TTC549 (cell line): Measurements from ENCODE around the gene PIK3AP1.
"Not testable (repeated sequence)": the region's sequence is repeated elsewhere in the genome, so short reads cannot be mapped to it uniquely, and the experiment has no call there.

Experiments
- FAIRE-seq: peaks from 2 replicates; lab custom pipeline; 2012; peaks lifted over from hg19 to GRCh38; lab: Jason Lieb, UNC

Gene PIK3AP1, protein sequence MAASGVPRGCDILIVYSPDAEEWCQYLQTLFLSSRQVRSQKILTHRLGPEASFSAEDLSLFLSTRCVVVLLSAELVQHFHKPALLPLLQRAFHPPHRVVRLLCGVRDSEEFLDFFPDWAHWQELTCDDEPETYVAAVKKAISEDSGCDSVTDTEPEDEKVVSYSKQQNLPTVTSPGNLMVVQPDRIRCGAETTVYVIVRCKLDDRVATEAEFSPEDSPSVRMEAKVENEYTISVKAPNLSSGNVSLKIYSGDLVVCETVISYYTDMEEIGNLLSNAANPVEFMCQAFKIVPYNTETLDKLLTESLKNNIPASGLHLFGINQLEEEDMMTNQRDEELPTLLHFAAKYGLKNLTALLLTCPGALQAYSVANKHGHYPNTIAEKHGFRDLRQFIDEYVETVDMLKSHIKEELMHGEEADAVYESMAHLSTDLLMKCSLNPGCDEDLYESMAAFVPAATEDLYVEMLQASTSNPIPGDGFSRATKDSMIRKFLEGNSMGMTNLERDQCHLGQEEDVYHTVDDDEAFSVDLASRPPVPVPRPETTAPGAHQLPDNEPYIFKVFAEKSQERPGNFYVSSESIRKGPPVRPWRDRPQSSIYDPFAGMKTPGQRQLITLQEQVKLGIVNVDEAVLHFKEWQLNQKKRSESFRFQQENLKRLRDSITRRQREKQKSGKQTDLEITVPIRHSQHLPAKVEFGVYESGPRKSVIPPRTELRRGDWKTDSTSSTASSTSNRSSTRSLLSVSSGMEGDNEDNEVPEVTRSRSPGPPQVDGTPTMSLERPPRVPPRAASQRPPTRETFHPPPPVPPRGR

DNA sequence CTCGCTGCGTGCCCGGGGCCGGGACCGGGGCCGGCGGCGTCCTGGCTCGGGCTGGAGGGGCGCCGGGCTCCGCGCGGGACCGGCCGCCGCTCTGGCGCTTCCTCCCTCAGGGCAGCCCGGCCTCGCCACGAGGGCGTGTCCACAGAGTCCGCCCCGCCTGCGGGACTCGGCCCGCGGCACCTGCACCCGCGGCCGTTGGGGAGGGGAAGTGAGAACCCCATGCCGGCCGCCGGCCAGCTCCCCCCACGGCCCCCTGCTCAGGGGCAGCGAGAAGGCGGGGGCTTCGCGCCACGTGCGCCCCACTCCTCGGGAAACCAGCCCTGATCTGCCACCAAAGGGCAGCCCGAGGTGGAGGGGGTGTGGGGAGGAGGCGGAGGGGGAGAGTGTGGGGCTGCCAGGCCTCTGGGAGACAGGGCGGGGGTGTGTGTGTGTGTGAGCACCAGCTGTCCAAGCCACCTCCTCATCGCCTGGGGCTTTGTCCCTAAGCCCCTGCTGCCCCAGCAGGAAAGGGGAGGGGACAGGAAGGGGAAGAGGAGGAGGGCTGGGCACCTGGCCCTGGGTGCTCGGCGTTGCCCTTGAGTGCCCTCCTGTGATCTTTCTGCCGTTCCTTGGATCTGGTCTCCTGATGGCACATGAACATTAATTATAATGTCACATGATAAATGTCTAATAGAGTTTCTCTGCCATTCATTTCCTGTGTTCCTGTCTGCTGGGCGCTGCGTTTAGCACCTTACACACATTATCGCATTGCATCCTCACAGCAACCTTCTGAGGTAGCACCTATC is at the start of gene PIK3AP1:
Gene PIK3AP1, minus strand, starts transcription at position 93 of the 785 bp plus-strand sequence. CDS start 120 bp downstream, outside the sequence.
- no peak for FAIRE-seq

DNA sequence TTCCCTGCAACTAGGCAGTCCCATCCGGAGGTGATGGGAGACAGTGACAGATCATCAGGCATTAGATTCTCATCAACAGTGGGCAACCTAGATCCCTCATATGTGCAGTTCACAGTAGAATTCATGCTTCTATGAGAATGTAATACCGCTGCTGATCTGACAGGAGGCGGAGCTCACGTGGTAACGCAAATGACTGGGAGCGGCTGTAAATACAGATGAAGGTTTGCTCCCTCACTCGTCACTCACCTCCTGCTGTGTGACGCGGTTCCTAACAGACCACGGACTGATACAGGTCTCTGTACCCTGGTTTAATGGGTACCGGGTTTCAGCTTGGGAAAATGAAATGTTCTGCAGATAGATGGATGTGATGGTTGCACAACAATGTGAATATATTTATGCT is 47.8 kb upstream of the PIK3AP1 start:
- FAIRE-seq: no peak

DNA sequence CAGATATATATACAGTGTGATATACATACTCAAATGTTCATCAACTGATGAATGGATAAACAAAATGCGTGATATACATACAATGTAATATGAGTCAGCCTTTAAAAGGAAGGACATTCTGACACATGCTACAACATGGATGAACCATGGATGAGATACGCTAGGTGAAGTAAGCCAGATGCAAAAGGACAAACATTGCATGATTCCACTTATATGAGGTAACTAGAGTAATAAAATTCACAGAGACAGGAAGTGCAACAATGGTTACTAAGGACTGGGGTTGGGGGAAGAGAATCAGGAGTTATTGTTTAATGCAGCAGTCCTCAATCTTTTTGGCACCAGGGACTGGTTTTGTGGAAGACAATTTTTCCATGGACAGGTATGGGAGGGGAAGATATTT is 47.3 kb upstream of the PIK3AP1 start:
- FAIRE-seq: no peak

DNA sequence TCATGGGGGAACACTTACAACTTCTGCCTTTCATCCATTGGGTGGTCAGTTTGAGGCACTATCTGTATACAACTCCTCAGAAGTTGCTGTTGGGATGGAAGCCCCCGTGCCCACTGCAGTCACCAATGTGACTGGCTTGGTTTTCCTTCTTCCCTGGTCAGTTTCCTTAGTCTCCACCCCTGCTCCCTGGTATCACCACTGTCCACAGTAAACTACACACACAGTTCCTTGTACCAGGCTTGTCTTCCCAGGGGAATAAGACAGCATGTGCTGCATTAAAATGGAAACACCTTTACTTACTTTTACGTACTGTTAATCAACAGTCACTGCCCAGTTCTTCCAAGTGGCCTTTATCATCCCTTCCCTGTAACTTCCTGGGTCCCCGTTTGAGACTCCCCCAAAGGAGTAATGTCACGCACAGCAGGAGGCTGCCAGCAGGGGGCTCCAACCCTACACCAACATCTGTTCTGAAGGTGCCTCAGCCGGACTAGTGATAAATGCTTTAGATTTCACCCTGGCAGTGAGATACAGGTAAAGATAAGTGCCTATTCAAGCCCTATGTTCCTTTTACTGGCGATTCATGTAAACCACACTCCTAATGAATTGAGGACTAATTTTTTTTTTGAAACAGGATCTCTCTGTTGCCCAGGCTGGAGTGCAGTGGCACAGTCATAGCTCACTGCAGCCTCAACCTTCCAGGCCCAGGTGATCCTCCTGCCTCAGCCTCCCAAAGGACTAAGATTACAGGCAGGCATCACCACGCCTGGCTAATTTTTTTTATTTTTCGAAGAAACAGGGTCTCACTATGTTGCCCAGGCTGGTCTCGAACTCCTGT is 45.3 kb upstream of the PIK3AP1 start:
- FAIRE-seq: no peak

DNA sequence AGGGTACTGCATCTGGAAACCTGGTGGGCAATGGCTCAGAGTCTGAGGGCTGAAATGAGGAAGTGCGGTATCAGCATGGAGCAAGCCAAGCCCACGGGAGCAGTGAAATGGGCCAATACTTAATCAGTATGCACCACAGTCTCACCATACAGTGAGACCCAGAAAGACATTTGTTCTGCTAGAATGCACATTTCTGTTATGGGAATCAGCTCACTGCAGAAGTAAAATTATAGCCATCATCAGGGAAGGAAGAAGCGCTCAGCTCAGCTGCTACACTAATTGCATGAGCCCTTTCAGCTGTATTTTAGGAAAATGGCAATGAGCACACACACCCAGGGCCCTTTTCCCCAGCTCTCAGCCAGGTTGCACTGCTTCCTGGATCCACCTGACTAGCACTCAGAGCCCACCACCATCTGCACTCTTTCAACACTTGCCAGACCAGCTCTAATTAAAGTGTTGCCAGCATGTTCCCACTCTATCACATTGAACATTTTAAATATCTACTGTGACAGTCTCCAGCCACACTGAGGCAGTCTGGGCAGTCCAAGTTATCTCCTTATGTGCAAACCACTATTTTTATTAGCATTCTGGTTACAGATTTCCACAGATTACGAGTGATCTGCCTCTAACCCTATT is 44.2 kb upstream of the PIK3AP1 start:
- FAIRE-seq: no peak

DNA sequence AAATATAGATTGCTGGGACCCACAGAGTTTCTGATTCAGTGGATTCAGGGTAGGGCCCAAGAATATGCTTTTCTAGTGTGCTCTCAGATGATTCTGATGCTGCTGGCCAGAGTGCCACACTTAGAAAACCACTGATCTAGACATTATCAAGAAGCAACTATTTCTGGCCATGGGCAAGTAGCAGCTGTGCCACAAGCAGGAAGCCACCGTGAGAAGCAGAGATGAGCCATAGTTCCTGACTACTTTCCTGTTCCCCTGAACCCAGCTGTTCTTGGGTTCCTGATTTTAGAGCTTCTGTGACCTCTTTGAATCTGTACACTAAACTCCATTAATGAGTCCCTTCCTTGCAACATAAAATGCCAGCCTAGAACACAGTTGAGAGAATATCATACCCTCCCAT is 38.1 kb upstream of the PIK3AP1 start:
- FAIRE-seq: no peak

DNA sequence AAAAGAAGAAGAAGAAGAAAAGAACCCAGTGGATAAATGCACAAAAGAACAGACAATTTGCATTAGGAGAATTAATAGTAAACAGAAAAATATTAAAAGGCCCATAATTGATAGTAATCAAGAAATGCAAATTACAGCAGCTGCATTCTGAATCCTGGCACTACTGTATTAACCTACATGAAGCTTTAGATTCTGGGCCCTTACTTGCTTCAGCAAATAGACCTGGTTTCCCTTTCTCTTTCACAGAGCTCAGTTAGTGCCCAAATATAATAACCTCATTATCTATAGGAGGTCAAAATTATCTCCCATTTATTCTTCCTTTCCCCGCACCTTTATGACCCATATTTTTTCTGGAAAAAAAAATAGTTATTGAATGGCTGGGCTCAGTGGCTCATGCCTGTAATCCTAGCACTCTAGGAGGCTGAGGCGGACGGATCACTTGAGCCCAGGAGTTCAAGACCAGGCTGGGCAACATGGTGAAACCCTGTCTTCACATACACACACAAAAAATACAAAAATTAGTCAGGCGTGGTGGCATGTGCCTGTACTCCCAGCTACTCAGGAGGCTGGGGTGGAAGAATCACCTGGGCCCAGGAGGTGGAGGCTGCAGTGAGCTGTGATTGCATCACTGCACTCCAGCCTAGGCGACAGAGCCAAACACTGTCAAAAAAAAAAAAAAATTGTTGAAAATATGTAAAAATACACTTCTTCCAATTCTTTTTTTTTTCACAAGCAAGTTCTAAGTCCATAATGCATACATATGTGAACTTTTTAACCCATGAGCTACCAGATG is 36.0 kb upstream of the PIK3AP1 start:
- no peak for FAIRE-seq

DNA sequence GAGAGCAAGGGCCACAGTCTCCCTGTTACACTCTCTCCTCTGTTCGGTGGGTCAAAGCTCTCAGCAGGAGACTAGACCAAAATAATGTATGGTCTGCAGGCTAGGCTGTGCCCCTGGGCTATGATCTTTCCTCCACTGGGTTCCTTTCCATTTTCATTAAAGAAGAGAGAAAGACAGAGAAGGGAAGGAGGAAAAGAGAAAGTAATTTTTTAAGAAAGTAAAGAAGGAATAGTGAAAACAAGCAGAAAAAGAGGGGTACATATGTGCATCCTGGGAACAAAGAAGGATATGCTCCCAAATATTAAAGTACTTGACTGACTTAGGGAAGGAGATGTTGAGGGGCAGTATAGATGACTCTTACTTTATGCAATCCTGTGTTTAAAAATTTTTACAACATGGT is 33.6 kb upstream of the PIK3AP1 start:
- FAIRE-seq: no peak

DNA sequence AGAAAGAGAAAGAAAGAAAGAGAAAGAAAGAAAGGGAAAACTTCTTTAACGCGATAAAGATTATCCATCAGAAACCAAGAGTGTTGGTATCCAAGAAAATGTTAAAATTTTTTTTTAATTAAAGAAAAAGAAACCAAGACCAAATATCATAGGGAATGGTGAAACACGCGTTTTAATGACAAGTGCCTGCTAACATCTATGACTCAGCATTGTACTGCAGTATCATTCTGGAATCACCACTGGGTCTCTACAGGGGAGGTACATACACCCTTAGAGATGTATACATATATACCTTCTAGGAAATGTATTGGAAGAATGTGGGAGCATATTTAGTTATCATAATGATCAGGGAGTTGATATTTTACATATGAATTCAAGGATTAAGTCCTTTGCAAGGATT is 32.1 kb upstream of the PIK3AP1 start:
- no peak for FAIRE-seq

DNA sequence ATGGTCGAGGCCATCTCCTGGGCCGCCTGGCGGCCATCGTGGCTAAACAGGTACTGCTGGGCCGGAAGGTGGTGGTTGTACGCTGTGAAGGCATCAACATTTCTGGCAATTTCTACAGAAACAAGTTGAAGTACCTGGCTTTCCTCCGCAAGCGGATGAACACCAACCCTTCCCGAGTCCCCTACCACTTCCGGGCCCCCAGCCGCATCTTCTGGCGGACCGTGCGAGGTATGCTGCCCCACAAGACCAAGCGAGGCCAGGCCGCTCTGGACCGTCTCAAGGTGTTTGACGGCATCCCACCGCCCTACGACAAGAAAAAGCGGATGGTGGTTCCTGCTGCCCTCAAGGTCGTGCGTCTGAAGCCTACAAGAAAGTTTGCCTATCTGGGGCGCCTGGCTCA is 30.0 kb upstream of the PIK3AP1 start:
- not testable (repeated sequence) for FAIRE-seq

DNA sequence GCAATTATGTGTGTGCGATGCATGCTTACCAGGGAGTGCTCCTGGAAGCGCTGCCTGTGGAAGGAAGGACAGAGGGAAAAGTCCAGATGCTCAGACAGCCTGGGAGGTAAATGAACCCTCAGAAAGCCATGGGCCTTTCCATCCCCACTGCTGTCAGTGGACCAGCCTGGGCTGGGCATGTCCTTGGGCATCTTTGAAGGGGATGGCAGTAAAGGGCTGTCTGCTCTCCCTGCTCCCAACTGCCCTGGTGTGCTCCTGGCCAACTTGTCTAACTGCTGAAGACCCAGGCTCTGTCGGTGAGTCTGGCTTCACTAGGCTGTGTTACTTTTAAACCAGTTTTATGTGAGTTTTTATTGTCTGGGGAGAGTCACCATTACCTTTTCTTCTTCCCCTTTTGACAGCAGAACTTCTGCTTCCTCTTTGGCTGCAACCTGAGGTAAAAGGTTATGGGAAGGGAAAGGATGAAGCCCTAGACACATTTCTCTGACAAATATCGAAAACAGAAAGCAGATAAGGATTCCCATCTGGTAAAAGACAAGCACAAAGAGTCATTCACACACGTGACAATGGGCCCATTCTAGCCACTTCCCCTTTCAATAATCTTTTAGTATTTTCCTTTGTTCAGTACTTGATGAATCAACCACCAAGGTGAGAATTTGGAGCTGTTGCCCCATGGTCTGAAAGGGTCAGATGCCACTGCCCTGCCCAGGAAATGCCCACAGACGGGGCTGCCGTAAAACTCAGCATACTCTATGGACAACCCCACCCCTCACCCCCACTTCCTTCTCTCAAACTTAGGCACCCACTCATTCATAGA is 27.6 kb upstream of the PIK3AP1 start:
- FAIRE-seq: no peak

DNA sequence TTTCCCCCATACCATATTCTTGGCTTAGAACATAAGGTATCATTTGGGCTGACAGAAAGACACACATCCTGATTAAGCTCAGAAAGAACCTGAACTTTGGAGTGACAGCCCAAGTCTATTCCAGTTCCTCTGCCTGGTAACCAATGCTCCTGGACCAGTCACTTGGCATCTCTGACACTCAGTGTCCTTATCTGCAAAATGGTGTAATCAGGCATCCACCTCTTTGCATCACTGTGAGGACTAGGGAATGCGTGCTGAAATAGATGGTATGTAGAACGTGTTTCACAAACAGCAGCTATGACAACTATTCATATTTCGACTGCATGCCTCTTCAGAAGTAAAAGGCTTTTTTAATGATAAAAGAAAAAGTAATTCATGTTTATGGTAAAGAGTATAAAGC is 26.2 kb upstream of the PIK3AP1 start:
- FAIRE-seq: no peak

DNA sequence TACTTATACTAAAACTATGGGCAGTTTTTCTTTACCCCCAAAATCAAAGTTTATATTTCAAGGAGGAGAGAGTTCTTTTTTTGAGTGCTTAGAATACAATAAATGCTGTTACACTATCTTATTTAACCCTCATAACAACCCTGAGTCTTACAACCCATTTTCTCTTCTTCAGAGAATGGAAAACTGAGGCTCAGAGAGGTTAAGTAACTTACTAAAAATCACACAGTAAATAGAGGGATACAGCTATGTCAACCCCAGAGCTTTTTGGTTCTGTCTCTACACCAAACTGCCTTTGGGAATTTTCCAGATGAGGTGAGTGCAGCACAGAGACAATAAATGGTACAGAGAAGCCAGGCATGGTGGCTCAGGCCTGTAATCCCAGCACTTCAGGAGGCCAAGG is 25.6 kb upstream of the PIK3AP1 start:
- FAIRE-seq: no peak

DNA sequence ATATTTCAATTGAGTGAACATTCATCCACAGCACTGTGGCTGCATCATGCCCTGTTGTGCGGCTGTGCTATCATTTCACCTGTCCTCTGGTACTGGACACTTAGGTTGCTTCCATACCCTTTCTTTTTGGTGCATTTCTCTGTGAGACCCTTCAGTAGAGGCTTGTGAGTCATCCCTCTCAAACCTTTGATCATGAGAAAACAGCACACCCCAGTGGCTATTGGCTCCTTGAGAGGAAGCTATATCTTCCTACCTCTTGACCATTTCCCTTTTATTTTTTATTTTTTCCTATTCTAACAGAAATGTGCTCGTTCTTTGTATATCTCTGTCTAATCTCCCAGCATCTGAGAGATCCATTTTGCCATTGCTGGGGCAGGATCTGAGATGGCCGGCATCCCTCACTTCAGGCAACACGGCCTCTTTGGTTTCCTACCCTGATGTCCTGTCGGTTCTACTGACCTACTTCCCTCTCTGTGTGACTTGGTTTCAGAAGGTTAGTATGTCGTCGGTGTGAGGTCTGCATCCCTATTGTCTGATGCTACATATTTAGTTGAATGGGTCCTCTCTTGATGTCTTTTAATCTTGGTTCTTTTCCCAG is 23.8 kb upstream of the PIK3AP1 start:
- no peak for FAIRE-seq

DNA sequence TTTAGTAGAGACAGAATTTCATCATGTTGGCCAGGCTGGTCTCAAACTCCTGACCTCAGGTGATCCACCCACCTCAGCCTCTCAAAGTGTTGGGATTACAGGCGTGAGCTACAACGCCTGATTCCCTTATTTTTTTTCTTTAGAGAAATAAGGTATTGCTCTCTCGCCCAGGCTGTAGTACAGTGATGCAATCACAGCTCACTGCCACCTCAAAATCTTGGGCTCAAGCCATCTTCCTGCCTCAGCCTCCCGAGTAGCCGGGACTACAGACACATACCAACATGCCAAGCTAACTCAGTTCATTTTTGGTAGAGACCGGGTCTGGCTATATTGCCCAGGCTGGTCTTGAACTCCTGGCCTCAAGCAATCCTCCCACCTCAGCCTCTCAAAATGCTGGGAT is 21.2 kb upstream of the PIK3AP1 start:
- FAIRE-seq: not testable (repeated sequence)

DNA sequence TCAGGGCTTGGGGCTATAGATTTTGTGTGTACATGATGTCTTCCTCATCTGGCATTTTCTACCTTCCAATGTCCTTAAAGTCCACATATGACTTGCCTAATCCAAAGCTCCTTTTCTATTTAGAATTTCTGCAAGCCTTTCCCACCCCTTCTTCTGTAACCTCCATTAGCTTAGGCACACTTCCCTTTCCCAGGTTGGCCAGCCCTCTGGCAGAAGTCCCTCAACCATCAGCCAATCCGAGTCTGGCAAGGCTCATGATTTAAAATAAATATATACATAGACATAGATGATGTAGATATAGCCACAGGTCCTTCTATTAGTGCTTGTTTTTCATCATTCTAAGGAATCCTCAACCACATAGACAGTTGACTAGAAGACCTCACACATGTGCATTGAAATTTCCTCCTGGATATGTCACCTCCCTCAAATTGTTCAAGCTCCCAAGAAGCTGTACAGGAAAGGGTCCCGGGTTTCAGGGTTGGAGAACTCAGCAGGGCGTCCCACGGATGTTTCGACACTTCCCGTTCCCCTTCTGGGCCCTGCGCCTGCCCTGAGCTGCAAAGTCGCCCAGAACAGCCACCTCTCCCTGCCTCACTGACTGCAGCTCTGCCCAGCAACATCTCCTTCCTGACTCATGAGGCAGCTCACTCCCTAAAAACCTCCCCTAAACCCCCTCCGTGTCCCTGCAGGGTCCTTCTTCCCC is 20.4 kb upstream of the PIK3AP1 start:
- FAIRE-seq: no peak

DNA sequence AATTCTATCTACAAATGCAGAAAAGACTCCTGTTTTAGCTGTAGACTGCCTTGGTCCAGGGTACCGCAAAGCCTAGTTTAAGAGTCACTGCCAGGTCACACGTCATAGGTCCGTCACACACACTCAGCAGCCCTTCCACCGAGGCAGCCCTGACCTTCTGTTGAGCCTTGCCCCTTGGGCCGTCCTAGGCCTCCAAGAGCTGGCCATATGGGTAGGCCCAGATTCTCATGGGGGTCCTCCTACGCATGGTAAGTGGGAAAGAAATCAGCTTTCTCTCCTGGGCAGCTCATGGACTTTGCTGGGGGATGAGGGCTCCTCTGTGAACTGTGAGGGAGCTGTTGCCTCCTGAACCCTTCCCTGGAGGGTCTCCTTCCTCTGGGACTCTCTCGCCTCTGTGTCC is 19.8 kb upstream of the PIK3AP1 start:
- FAIRE-seq: no peak

DNA sequence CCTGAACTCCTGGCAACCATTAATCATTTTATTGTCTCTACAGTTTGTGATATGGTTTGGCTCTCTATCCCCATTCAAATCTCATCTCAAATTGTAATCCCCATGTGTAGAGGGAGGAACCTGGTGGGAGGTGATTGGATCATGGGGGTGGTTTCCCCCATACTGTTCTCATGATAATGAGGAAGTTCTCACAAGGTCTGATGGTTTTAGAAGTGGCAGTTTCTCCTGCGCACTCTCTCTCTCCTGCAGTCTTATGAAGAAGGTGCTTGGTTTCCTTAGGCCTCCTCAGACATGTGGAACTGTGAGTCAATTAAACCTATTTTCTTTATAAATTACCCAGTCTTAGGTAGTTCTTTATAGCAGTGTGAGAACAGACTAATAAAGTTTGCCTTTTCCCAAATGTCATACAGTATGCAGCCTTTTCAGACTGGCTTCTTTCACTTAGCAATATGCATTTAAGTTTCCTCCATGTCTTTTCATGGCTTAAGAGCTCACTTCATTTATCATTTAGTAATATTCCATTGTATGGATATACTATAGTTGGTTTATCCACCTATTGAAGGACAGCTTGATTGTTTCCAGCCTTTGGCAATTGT is 17.1 kb upstream of the PIK3AP1 start:
- not testable (repeated sequence) for FAIRE-seq
